ENCODE data around the gene TAGLN3.
A peak's percentile ranks its signal among the peaks of the same experiment; 100 is the strongest.

Gene TAGLN3

DNA sequence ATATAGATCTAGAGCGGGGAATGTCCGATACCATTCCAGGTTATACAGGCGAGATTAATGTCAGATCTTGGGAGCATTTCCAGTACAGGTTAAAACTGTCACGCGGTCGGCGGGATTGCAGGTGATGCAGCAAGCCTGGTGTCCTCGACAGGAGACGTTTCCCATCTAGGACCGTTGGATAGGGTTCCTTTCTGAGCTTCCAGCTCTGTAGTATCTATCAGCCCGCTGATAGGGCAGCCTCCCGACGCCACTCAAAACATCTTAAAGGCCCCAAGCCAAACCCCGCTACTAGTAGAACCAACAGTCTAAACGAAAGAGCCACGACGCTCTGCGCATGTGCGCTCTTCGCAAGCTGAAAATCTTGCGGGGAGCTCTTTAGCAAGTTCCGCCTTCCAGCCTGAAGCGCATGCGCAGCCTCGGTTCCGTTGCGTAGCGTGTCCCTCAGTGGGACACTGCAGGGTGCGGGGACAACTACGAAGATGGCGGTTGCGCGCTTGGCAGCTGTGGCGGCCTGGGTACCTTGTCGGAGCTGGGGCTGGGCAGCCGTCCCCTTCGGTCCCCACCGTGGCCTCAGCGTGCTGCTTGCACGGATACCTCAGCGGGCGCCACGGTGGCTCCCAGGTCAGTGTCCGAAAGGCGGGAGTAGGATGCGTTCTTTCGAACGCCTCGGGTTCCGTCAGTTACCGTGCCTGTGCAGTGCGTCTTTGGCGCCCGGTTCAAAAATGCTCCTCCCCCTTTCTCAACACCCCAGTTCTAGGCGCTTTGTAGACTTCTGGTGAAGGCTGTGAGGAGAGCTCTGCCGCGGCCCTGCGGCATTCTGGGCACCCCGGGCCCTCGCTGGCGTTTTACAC is 19.9 kb upstream of the TAGLN3 start, which contains the start of gene ABHD10:
TSS of gene ABHD10 (plus strand) at position 444 of the 851 bp plus-strand sequence. CDS start at position 480, 36 bp downstream.
- peak; percentile 96 for DNase-seq (ENCODE audit: low read depth)

DNA sequence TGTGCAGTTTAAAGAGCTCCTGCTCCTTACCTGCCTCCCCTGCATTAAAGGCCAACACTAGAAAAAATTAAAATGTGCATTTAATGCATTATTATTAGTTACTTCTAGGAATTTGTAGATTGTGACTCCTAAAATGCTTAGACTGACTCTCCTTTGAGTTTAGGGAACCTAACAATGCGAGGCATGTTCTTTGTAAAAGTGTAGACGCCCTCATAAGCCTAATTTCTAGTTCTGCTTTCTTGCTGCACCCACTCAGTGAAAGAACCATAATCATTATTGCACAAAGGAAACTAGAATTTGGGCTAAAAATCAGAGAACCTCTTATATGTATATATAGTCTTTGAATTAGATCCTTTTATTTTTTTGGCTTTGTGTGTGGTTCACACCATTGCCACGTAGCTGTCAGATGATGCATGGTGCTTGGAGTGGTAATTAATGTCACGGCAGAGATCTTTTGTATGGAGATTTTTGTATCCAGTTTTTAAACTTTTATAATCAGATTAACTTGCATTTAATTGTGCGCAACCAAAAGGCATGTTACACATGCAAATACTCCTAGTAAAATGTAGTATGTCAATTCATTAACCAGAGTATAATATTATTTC is 19.2 kb upstream of the TAGLN3 start:
- DNase-seq (ENCODE audit: low read depth) = no peak

DNA sequence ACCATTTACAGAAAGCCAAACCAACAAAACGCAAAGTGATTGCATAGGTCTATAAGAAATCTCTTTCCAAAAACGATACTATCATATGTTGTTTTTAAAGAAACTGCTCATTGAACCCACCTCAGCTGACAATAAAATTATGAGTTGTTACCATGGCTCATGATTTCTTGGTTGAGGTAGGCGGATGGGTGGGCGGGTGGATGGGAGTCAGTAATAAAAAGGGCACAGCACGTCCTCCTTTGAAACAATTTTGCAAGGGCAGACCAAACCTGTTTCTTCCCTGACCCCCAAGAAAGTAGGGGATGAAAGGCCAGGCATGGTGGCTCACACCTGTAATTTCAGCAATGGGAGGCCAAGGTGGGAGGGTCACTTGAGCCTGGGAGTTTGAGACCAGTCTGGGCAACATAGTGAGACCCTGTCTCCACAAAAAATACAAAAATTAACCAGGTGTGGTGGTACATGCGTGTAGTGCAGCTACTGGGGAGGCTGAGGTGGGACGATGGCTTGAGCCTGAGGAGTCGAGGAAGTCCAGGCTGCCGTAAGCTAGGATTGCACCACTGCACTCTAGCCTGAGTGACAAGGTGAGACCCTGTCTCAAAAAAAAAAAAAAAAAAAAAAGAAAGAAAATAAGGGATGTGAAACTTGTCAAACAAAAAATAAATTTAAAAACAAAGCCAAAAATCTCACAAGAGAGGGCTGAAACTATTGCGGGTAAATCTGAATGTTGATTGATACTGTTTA is 17.8 kb upstream of the TAGLN3 start:
- DNase-seq (ENCODE audit: low read depth) = no peak

GRCh38 chr3:111981457-111981763 is 17.3 kb upstream of the TAGLN3 start:
- DNase-seq (ENCODE audit: low read depth) = no peak

DNA sequence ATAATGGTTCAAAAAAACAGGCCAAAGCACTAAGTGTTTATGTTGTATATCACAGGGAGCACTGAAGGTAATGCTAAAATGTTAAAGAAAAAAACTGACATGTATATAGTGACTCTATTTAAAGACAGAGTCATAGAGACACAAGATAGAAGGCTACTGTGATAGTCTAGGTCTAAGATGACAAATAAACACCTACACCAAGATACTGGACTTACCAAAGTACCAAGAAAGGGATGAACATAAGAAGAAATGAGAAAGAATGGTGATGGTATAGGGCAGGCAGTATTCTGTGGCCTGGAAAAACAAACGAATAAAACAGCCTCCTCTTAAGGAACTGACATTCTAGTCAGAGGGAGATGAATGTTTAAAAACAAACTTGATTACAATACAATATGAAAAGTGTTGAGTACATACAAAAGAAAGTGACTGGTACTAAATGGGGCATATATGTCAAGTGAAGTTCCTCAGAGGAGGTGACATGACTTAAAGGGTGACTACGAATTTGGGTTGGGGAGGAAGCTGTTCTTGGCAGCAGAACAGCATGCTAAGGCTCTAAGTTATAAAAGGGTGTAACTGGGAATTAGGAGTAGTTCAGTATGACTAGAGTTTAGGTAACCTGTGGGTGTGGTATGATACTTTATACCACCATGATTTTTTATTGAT is 14.0 kb upstream of the TAGLN3 start:
- no peak for DNase-seq (ENCODE audit: low read depth)

DNA sequence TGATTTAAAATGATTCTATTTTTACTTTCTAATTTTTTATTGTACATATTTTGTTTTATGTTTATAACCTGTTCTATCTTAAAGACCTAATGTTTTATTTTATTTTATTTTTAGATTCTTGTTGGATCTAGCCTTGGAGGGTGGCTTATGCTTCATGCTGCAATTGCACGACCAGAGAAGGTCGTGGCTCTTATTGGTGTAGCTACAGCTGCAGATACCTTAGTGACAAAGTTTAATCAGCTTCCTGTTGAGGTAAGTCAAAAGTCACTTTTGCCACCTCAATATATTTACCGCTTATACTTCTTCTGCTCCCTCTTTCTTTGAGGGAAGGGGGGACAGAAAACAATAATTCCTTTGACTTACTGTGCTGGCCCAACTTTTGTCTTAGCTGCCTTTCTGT is 11.9 kb upstream of the TAGLN3 start:
- DNase-seq (ENCODE audit: low read depth) = no peak

DNA sequence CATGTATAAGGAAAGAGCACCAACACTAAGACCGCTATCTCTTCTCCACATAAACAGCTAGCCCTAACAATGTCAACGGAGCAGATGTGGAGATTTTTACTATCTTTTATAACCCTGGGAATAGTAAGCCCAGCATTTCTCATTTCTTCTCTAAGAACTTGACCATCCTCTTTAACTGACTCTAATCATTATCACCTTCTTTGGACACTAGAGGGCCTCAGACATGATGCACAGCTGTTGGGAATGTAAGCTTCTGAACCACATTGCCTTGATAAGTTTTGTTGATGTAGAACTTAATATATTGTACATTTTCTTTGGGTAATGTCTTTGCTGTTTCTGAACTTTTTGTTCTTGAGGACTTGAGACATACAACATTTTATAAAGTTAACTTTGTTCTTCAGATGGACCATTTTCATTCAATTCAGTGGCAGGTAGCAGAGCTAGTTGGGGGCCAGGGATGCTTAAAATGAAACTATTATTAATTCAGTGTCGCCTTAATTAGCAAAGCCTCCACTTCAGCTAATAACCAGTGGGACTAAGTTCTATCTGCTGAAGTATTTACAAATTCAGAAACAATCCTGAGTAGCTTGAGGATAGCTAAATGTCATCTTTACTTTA is 9.6 kb upstream of the TAGLN3 start:
- DNase-seq (ENCODE audit: low read depth) = peak; percentile 56

DNA sequence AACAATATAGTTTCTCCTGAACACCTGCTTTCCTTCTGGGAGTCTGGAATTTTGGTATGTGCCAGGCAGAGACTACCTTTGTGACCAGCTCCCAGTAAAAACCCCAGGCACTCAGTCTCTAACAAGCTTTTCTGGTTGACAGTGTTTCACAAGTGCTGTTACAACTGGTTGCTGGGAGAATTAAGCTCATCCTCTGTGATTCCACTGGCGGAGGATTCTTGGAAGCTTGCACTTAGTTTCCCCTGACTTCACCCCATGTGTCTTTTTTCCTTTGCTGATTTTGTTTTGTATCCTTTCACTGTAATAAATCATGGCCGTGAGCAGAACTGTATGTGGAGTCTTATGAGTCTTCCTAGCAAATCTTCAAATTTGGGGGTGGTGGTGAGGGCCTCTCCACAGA is 5.7 kb upstream of the TAGLN3 start:
- no peak for DNase-seq (ENCODE audit: low read depth)

GRCh38 chr3:111999484-112000324 is 982 bp downstream of the TAGLN3 start:
- no peak for DNase-seq (ENCODE audit: low read depth)

GRCh38 chr3:112000367-112000771 is 1.6 kb downstream of the TAGLN3 start:
- DNase-seq (ENCODE audit: low read depth) = no peak

- no peak for DNase-seq (ENCODE audit: low read depth)
Measured at GRCh38 chr3:112000966-112001365, 2.2 kb downstream of the TAGLN3 start.

GRCh38 chr3:112001526-112001925 is 2.8 kb downstream of the TAGLN3 start:
- no peak for DNase-seq (ENCODE audit: low read depth)

DNA sequence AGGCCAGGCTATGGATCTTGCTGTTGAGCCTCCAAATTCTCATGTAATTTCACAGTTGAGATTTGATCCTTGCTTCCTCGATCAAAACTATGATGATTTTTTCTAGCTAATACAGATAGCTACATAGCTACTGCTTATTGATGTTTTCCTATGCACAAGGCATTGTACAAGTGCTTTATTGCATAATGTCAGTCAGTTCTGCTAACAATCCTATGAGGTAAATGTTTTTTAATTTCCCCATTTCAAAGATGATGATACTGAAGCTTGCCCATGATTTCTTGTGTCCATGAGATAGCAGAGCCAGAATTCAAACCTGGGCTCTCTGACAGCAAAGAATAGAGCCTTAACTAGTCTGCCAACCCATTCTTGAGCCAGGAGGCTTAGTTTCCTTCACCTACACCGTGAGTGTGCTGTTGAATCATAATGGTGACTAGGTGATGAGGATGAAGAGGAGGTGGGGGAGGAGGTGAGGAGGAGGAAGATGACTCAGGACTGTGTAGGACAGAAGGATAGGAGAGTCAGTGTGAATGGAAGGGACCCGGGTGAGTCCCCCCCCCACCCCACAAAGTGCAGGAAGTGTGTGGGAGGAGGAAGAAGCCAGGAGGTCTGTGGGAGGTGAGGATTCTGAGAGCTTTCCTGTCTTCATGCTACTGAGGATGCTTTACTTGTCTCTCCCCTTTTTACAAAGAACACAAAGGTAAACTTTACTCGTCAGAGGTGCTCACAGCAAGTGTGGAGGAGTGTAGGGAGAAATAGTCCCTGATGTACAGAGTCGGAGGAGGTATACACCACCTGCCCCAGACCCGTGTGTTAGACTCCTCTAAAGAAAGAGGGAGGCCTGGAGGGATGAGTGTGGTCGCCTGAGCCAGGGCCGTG is 3.6 kb downstream of the TAGLN3 start:
- no peak for DNase-seq (ENCODE audit: low read depth)

- DNase-seq (ENCODE audit: low read depth) = no peak
Measured at GRCh38 chr3:112003321-112004080, 4.8 kb downstream of the TAGLN3 start.

GRCh38 chr3:112004187-112004586 is 5.5 kb downstream of the TAGLN3 start:
- no peak for DNase-seq (ENCODE audit: low read depth)

- DNase-seq (ENCODE audit: low read depth) = no peak
Measured at GRCh38 chr3:112004669-112005068, 5.9 kb downstream of the TAGLN3 start.

- DNase-seq (ENCODE audit: low read depth) = no peak
Measured at GRCh38 chr3:112005091-112005672, 6.5 kb downstream of the TAGLN3 start.

GRCh38 chr3:112007633-112008032 is 8.9 kb downstream of the TAGLN3 start:
- DNase-seq (ENCODE audit: low read depth) = peak; percentile 82

GRCh38 chr3:112009670-112010069 is 10.9 kb downstream of the TAGLN3 start:
- DNase-seq (ENCODE audit: low read depth) = no peak
